Measurements from ENCODE around the gene LMF2.

DNA sequence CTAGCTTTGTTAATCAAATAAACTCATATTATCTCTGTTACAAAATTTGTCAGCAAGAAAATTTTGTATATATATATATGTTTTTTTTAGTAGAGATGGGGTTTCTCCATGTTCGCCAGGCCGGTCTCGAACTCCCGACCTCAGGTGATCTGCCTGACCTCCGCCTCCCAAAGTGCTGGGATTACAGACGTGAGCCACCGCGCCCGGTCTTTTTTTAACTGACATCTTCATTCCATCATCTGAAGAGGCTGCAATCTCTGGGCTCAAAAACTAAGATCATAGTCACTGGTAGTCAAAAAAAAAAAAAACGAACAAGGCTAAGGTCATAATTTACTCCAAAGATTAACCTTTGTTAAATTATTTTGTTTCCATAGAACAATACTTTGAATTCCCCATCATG is 32.9 kb upstream of the LMF2 start:
- TF ChIP-seq, protein P1, sequence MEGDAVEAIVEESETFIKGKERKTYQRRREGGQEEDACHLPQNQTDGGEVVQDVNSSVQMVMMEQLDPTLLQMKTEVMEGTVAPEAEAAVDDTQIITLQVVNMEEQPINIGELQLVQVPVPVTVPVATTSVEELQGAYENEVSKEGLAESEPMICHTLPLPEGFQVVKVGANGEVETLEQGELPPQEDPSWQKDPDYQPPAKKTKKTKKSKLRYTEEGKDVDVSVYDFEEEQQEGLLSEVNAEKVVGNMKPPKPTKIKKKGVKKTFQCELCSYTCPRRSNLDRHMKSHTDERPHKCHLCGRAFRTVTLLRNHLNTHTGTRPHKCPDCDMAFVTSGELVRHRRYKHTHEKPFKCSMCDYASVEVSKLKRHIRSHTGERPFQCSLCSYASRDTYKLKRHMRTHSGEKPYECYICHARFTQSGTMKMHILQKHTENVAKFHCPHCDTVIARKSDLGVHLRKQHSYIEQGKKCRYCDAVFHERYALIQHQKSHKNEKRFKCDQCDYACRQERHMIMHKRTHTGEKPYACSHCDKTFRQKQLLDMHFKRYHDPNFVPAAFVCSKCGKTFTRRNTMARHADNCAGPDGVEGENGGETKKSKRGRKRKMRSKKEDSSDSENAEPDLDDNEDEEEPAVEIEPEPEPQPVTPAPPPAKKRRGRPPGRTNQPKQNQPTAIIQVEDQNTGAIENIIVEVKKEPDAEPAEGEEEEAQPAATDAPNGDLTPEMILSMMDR (IDR thresholded peaks at IDR 0.05; ENCODE audit: insufficient read depth, low read depth, low read length) = no peak
- no peak for TF ChIP-seq EZH2 (IDR thresholded peaks at IDR 0.05; ENCODE audit: insufficient read depth, low read length)
